Measurements from ENCODE around the gene CPT1B. TPM values are rescaled to one million over a fixed set of nuclear protein-coding genes. Genes with fewer than 3 reads are reported as not detected.

The CPT1B gene
- total RNA-seq, 2 donors from 2014 or later: 40.3 to 102 TPM

DNA sequence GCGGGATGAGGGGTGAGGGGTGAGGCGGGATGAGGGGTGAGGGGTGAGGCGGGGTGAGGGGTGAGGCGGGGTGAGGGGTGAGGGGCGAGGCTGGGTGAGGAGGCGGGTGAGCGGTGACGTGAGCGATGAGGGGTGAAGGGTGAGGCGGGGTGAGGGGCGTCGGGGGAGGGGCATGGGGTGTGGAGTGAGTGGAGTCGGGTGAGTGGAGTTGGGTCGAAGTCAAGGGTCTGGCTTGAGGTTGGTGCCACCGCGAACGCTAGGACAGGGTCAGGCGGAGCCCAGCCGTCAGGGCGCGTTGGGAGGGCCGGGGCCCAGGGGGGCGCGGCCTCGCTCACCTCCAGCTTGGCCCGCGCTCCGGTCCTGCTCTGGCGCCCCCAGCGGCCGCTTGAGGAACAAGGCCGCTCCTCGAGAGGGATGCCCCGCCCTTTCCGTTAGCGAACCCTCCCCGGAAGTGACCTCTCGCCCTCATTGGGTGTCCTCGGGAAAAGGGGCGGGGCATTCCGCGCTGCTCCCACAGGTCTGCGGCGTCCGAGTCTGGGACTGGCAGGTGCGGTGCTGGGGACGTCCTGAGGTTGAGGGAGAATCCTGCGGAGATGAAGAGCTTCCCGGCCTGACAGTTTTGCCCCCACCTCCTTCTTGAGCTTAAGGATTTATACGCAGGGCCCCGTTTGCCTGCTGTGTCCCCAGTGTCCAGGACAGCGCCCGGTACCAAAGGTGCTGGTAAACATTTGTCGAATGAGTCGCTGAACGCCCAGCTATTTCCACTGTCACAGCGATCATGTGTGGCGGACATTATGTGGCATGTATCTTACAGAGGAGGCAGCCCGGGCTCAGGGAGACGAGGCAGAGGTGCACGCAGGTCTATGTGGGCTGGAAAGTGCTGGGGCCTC lies 15.5 kb downstream of the CPT1B start, which contains the start of gene SYCE3:
Gene SYCE3, minus strand, starts transcription at position 397 of the 890 bp plus-strand sequence. CDS start 6,514 bp downstream, outside the sequence.
- H3K27ac Mint-ChIP-seq: peak within 1 kb of the TSS; percentile 87 to 89
- H3K36me3 Mint-ChIP-seq: no peaks in the 10 kb centered on the region
- H3K27me3 Mint-ChIP-seq: no peaks in the 10 kb centered on the region
- peaks cover 23 to 28% of the 10 kb centered on the region in 2 donors for H3K4me1 Mint-ChIP-seq (ENCODE audit: low read depth in 2 of 2)
- H3K9me3 Mint-ChIP-seq: no peaks in the 10 kb centered on the region
- DNase-seq (ENCODE audit: low spot score): peak; percentile 97
- peak; percentile 96 to 98 for ATAC-seq
- peak within 1 kb of the TSS; percentile 95 for H3K4me3 Mint-ChIP-seq

- Mint-ChIP-seq H3K36me3 (no peaks in the 10 kb centered on the region), H3K27me3 (no peaks in the 10 kb centered on the region), H3K9me3 (no peaks in the 10 kb centered on the region), H3K4me3 (peak overlapping the region; percentile 95), H3K27ac (peak overlapping the region; percentile 87 to 89), H3K4me1 (ENCODE audit: low read depth in 2 of 2) (peaks cover 23 to 28% of the 10 kb centered on the region in 2 donors)
- DNase-seq (ENCODE audit: low spot score) (no peak), ATAC-seq (peak; percentile 32 to 38)
Measured at GRCh38 chr22:50561401-50562358, 16.5 kb downstream of the CPT1B start.

GRCh38 chr22:50560034-50560433 lies 18.2 kb downstream of the CPT1B start:
- ATAC-seq: no peak
- no peak overlapping the region for H3K4me3 Mint-ChIP-seq
- H3K27me3 Mint-ChIP-seq: no peaks in the 10 kb centered on the region
- H3K4me1 Mint-ChIP-seq (ENCODE audit: low read depth in 2 of 2): peaks cover 23 to 28% of the 10 kb centered on the region in 2 donors
- H3K27ac Mint-ChIP-seq: peak overlapping the region; percentile 58 to 87
- no peak for DNase-seq (ENCODE audit: low spot score)
- H3K9me3 Mint-ChIP-seq: no peaks in the 10 kb centered on the region
- H3K36me3 Mint-ChIP-seq: no peaks in the 10 kb centered on the region

DNA sequence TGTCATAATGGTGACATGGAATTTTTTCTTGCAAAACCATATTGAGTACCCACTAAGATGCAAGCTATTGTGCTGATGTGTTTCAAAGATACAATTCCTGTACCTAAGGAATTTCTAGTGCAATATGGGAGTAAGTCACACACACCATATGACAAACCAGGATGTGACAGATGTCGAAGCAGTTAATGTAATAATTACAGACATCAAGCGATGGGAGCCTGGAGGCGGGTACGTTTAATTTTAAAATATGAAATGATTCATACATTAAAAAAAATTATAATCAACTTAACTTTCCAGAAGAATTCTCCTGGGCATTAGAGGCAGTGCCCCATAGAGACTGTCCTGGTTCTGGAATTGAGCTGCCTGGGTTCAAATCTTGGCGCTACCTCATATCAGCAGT lies 21.5 kb downstream of the CPT1B start:
- no peak overlapping the region for H3K27ac Mint-ChIP-seq
- H3K4me1 Mint-ChIP-seq (ENCODE audit: low read depth in 2 of 2): peaks cover 13 to 14% of the 10 kb centered on the region in 2 donors
- no peaks in the 10 kb centered on the region for H3K9me3 Mint-ChIP-seq
- no peak overlapping the region for H3K4me3 Mint-ChIP-seq
- DNase-seq (ENCODE audit: low spot score) (no peak), ATAC-seq (no peak)
- no peaks in the 10 kb centered on the region for H3K36me3 Mint-ChIP-seq
- H3K27me3 Mint-ChIP-seq: no peaks in the 10 kb centered on the region

DNA sequence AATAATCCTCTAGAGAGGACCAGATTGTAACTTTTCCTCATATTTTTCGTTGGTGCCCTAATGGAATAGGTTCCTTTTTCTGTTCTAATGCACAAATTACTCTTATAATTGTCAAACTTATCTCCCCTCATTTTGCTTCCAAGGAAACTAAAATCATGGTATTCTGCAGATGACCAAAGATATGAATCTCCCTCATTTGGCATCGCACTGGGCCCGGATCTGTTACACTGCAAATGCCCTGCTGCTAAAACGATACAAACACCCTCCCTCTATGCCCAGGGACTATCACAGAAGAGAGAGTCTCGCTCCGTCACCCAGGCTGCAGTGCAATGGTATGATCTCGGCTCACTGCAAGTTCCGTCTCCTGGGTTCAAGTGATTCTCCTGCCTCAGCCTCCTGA lies 24.9 kb downstream of the CPT1B start:
- no peak overlapping the region for H3K27ac Mint-ChIP-seq
- no peak for DNase-seq (ENCODE audit: low spot score)

DNA sequence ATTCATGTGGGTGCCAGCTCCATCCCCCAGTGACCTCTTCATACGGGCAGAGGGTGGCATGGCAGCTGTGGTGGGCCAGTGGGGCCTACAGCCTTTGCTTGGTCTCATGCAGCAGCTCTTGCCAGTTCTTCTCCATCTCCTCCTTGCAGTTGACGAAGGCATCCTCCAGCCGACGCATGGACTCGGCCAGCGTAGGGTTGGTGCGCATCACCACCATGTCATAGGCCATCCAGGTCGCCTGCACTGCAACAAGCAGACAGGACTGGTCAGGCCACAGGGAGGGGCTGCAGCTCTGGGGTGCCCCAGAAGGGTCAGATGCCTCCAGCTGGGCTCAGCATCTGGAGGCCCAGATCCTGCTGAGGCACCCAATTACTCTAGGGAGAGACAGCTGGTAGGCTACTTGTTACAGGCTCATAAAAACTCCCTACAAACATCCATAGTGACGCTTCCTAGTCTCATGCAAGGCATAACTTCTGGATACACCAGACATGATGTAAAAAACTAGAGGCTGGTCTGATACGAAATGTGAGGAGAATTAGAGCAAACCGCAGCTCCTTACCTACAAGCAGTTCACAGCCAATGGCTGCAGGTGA lies 27.0 kb downstream of the CPT1B start:
- Mint-ChIP-seq H3K27ac (peak overlapping the region; percentile 60 to 83), H3K27me3 (no peaks in the 10 kb centered on the region), H3K36me3 (no peaks in the 10 kb centered on the region), H3K4me3 (no peak overlapping the region), H3K9me3 (no peaks in the 10 kb centered on the region), H3K4me1 (ENCODE audit: low read depth in 2 of 2) (peaks cover 10 to 11% of the 10 kb centered on the region in 2 donors)
- DNase-seq (ENCODE audit: low spot score): no peak
- ATAC-seq: no peak

More for the DNA sequence above, 24.9 kb downstream of the CPT1B start:
- no peak for ATAC-seq
- peaks cover 10 to 11% of the 10 kb centered on the region in 2 donors for H3K4me1 Mint-ChIP-seq (ENCODE audit: low read depth in 2 of 2)
- no peaks in the 10 kb centered on the region for H3K9me3 Mint-ChIP-seq
- no peaks in the 10 kb centered on the region for H3K27me3 Mint-ChIP-seq
- H3K36me3 Mint-ChIP-seq: no peaks in the 10 kb centered on the region
- no peak overlapping the region for H3K4me3 Mint-ChIP-seq

DNA sequence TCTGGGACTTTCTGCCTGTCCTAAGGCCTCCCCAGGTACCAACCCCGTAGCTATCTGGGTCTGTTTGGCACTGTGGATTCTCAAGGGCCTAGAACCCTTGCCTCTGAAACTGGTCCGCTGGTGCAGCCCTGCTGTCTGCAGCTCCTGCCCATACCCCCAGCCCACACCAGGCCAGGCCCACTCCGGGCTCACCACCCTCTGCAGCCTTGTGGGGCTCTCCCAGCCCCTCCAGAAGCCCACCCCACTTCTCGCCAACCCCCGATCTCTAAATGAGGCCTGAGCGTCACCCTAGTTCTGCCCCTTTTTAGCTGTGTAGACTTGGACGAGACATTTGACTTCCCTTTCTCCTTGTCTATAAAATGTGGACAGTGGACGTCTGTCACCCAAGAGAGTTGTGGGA lies 27.8 kb downstream of the CPT1B start:
- Mint-ChIP-seq H3K36me3 (no peaks in the 10 kb centered on the region), H3K27ac (peak overlapping the region; percentile 60 to 83), H3K27me3 (no peaks in the 10 kb centered on the region), H3K4me1 (ENCODE audit: low read depth in 2 of 2) (peaks cover 16 to 20% of the 10 kb centered on the region in 2 donors), H3K9me3 (no peaks in the 10 kb centered on the region), H3K4me3 (peak overlapping the region; percentile 72)
- ATAC-seq (no peak), DNase-seq (ENCODE audit: low spot score) (no peak)

DNA sequence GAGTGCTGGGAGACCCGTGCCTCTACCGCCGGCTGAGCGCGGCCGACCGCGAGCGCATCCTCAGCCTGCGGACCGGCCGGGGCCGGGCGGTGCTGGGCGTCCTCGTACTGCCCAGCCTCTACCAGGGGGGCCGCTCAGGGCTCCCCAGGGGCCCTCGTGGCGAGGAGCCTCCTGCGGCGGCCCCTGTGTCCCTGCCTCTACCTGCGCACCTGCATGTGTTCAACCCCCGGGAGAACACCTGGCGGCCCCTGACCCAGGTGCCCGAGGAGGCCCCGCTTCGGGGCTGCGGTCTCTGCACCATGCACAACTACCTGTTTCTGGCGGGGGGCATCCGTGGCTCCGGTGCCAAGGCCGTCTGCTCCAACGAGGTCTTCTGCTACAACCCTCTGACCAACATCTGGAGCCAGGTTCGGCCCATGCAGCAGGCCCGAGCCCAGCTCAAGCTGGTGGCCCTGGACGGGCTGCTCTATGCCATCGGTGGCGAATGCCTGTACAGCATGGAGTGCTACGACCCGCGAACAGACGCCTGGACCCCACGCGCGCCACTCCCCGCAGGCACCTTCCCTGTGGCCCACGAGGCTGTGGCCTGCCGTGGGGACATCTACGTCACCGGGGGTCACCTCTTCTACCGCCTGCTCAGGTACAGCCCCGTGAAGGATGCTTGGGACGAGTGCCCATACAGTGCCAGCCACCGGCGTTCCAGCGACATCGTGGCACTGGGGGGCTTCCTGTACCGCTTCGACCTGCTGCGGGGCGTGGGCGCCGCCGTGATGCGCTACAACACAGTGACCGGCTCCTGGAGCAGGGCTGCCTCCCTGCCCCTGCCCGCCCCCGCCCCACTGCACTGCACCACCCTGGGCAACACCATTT lies 29.1 kb downstream of the CPT1B start:
- Mint-ChIP-seq H3K36me3 (no peaks in the 10 kb centered on the region), H3K4me3 (peak overlapping the region; percentile 72), H3K4me1 (ENCODE audit: low read depth in 2 of 2) (peaks cover 23 to 32% of the 10 kb centered on the region in 2 donors), H3K9me3 (no peaks in the 10 kb centered on the region), H3K27me3 (no peaks in the 10 kb centered on the region), H3K27ac (peak overlapping the region in 1 of 2 donors; percentile 62)
- DNase-seq (ENCODE audit: low spot score): no peak
- peak; percentile 1 to 5 for ATAC-seq

- H3K27ac Mint-ChIP-seq: peak overlapping the region; percentile 56 to 78
- peak; percentile 45 to 59 for ATAC-seq
- peaks cover 26 to 32% of the 10 kb centered on the region in 2 donors for H3K4me1 Mint-ChIP-seq (ENCODE audit: low read depth in 2 of 2)
- no peaks in the 10 kb centered on the region for H3K9me3 Mint-ChIP-seq
- H3K4me3 Mint-ChIP-seq: peak overlapping the region; percentile 30
- no peaks in the 10 kb centered on the region for H3K27me3 Mint-ChIP-seq
- DNase-seq (ENCODE audit: low spot score): peak; percentile 79
- H3K36me3 Mint-ChIP-seq: no peaks in the 10 kb centered on the region
Measured at GRCh38 chr22:50548040-50548920, 29.9 kb downstream of the CPT1B start.

- Mint-ChIP-seq H3K27me3 (no peaks in the 10 kb centered on the region), H3K36me3 (peaks cover 4% of the 10 kb centered on the region), H3K9me3 (peaks cover 2% of the 10 kb centered on the region), H3K27ac (peak overlapping the region; percentile 56 to 78), H3K4me3 (peak overlapping the region; percentile 66), H3K4me1 (ENCODE audit: low read depth in 2 of 2) (peaks cover 29 to 36% of the 10 kb centered on the region in 2 donors)
- DNase-seq (ENCODE audit: low spot score) (no peak), ATAC-seq (no peak)
Measured at GRCh38 chr22:50547263-50547985, 30.8 kb downstream of the CPT1B start.
